ENCODE data around the gene SPATA20. TPM values are rescaled to one million over a fixed set of nuclear protein-coding genes. Genes with fewer than 3 reads are reported as not detected.

The SPATA20 gene
- 41.8 TPM for total RNA-seq

GRCh38 chr17:50547035-50547735, at the start of gene SPATA20:
Gene SPATA20, plus strand, starts transcription at chr17:50547174. Its CDS starts 35 bp downstream, at chr17:50547209.

GRCh38 chr17:50507871-50508572, 39.0 kb upstream of the SPATA20 start, which contains the start of gene MYCBPAP:
Gene MYCBPAP, plus strand, starts transcription at chr17:50508439. Its CDS starts 236 bp downstream, at chr17:50508675.

GRCh38 chr17:50532452-50533024, 14.4 kb upstream of the SPATA20 start, which contains the start of gene EPN3:
Gene EPN3, plus strand, starts transcription at chr17:50532735. Its CDS starts 3,822 bp downstream, at chr17:50536557.

GRCh38 chr17:50560185-50560824, 13.3 kb downstream of the SPATA20 start, which contains the start of gene CACNA1G:
Gene CACNA1G, plus strand, starts transcription at chr17:50560715. Its CDS starts 745 bp downstream, at chr17:50561460.

Other genes with a start within 250 kb of the SPATA20 start
- gene XYLT2, start 201.0 kb upstream of the SPATA20 start, total RNA-seq: 24.4 TPM
- 39.5 TPM for gene MRPL27, start 174.0 kb upstream of the SPATA20 start, total RNA-seq
- 4.3 TPM for gene EME1, start 173.9 kb upstream of the SPATA20 start, total RNA-seq
- 45.7 TPM for gene LRRC59, start 149.7 kb upstream of the SPATA20 start, total RNA-seq
- 14.0 TPM for gene ACSF2, start 121.0 kb upstream of the SPATA20 start, total RNA-seq
- 1.4 TPM for gene CHAD, start 78.3 kb upstream of the SPATA20 start, total RNA-seq
- gene RSAD1, start 68.3 kb upstream of the SPATA20 start, total RNA-seq: 30.0 TPM
- 0.88 TPM for gene MYCBPAP, start 38.7 kb upstream of the SPATA20 start, total RNA-seq
- gene EPN3, start 14.4 kb upstream of the SPATA20 start, total RNA-seq: 0.82 TPM
- 23.5 TPM for gene CACNA1G, start 13.5 kb downstream of the SPATA20 start, total RNA-seq
- 2.6 TPM for gene ABCC3, start 87.7 kb downstream of the SPATA20 start, total RNA-seq
- 30.3 TPM for gene ANKRD40, start 160.7 kb downstream of the SPATA20 start, total RNA-seq
- 217 TPM for gene LUC7L3, start 172.4 kb downstream of the SPATA20 start, total RNA-seq
- not detected for gene ANKRD40CL, start 220.3 kb downstream of the SPATA20 start, total RNA-seq